Ovary (tissue), 3 donors: ENCODE results near the gene FLT3LG.

Experiments
- EP300 ChIP-seq: sonication (generic); formaldehyde crosslinking; IDR thresholded peaks from one replicate; pipeline ENCODE4 v1.6.1; 2017; ENCODE audit warnings: antibody characterized with exemption
- POLR2A ChIP-seq: fragments of 450-650 bp; IDR thresholded peaks from one replicate; pipeline ENCODE4 v1.6.1; 2017; ENCODE audit warnings: antibody characterized with exemption, mild to moderate bottlenecking, moderate library complexity
- TF ChIP-seq, protein P1 (sequence below), 3 donors: fragments of 450-650 bp in 2 of 3; fragments of 200-600 bp in 1 of 3; IDR thresholded peaks; one replicate each; pipeline versions ENCODE4 v1.5.1 to v1.8.0; 2016 to 2022; ENCODE audit warnings: antibody characterized with exemption in 3 of 3, mild to moderate bottlenecking in 1 of 3
- donor health status: DM: no; HTN: no; CAD: no.

DNA sequence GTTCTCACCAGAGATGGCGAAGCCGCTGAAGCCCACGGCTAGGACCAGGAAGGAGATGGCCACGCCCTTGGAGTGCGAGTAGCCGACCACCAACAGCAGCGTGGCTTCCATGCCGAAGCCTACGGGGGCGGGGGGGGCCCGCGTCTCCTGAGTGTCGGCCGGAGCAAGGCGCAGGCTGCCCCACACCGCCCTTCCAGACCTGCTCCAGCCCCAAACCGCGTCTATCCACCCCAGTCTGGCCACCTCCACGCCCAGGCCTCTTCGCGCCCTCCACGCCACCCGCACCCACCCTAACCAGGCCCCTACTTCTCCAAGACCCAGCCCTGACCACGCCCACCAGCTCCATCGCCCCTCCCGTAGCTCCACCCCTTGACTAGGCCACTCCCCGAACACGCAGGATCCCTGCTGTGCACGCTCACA, 42.7 kb upstream of the FLT3LG start:
- TF ChIP-seq, protein P1, sequence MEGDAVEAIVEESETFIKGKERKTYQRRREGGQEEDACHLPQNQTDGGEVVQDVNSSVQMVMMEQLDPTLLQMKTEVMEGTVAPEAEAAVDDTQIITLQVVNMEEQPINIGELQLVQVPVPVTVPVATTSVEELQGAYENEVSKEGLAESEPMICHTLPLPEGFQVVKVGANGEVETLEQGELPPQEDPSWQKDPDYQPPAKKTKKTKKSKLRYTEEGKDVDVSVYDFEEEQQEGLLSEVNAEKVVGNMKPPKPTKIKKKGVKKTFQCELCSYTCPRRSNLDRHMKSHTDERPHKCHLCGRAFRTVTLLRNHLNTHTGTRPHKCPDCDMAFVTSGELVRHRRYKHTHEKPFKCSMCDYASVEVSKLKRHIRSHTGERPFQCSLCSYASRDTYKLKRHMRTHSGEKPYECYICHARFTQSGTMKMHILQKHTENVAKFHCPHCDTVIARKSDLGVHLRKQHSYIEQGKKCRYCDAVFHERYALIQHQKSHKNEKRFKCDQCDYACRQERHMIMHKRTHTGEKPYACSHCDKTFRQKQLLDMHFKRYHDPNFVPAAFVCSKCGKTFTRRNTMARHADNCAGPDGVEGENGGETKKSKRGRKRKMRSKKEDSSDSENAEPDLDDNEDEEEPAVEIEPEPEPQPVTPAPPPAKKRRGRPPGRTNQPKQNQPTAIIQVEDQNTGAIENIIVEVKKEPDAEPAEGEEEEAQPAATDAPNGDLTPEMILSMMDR (IDR thresholded peaks at IDR 0.05): no peak
- no peak for TF ChIP-seq EP300
- TF ChIP-seq POLR2A: no peak
